GM23338 (cell line): ENCODE measurements around the gene C15orf40. TPM values are rescaled to one million over a fixed set of nuclear protein-coding genes. Genes with fewer than 3 reads are reported as not detected.

ENCODE experiments used
- ATAC-seq: fragments of 200-7000 bp; cut with Tn5 transposase; 3 replicates; pipeline ENCODE4 v1.9.1; 2020
- DNase-seq: peaks from one replicate; pipeline ENCODE4 v3.0.0-alpha.2; 2015; ENCODE audit warnings: low spot score
- H2AFZ ChIP-seq: fragments of 200-600 bp; sonication (generic); 2 replicates; pipeline ENCODE4 v1.8.0; 2016; ENCODE audit warnings: antibody characterized with exemption, mild to moderate bottlenecking, moderate library complexity
- H3F3A ChIP-seq: fragments of 200-600 bp; sonication (generic); replicated peaks from 2 replicates; pipeline ENCODE4 v1.8.0; 2017; ENCODE audit warnings: antibody characterized with exemption, mixed run types, low read depth
- H3K27ac ChIP-seq: fragments of 200-600 bp; sonication (generic); 2 replicates; pipeline ENCODE4 v1.6.1; 2016; ENCODE audit warnings: low read depth
- H3K27me3 ChIP-seq: fragments of 200-600 bp; sonication (generic); 2 replicates; pipeline ENCODE4 v1.8.0; 2016; ENCODE audit warnings: mild to moderate bottlenecking, mixed run types, moderate library complexity; ENCODE audit not compliant: insufficient read depth
- H3K36me3 ChIP-seq: fragments of 200-600 bp; sonication (generic); 2 replicates; pipeline ENCODE4 v1.8.0; 2016; ENCODE audit warnings: mild to moderate bottlenecking; ENCODE audit not compliant: insufficient read depth
- H3K4me1 ChIP-seq: fragments of 200-600 bp; sonication (generic); 2 replicates; pipeline ENCODE4 v1.8.0; 2016; ENCODE audit warnings: mild to moderate bottlenecking, moderate library complexity; ENCODE audit not compliant: insufficient read depth
- H3K4me2 ChIP-seq: fragments of 200-600 bp; sonication (generic); 2 replicates; pipeline ENCODE4 v1.7.1; 2017; ENCODE audit warnings: mixed run types
- H3K4me3 ChIP-seq: fragments of 200-600 bp; sonication (generic); 2 replicates; pipeline ENCODE4 v1.6.1; 2016; ENCODE audit warnings: mixed run types
- H3K79me2 ChIP-seq: fragments of 200-600 bp; sonication (generic); replicated peaks from 2 replicates; pipeline ENCODE4 v1.8.0; 2017; ENCODE audit warnings: mild to moderate bottlenecking; ENCODE audit not compliant: insufficient read depth
- H3K9me2 ChIP-seq: fragments of 200-600 bp; sonication (generic); 2 replicates; pipeline ENCODE4 v1.8.0; 2017; ENCODE audit not compliant: insufficient read depth
- H4K20me1 ChIP-seq: fragments of 200-600 bp; sonication (generic); replicated peaks from 2 replicates; pipeline ENCODE4 v1.8.0; 2017; ENCODE audit warnings: mild to moderate bottlenecking; ENCODE audit not compliant: insufficient read depth
- H3K27ac Mint-ChIP-seq: 2 replicates; pipeline ENCODE4 v1.8.0; 2020; ENCODE audit warnings: inconsistent platforms, mild to moderate bottlenecking, moderate library complexity, mixed read lengths
- H3K27me3 Mint-ChIP-seq: 3 replicates; pipeline ENCODE4 v1.8.0; 2022; ENCODE audit warnings: low read depth, mild to moderate bottlenecking, moderate library complexity, mixed read lengths, inconsistent platforms; ENCODE audit not compliant: insufficient read depth, poor library complexity
- H3K36me3 Mint-ChIP-seq: 3 replicates; pipeline ENCODE4 v1.8.0; 2021; ENCODE audit warnings: low read depth, mild to moderate bottlenecking, inconsistent platforms, moderate library complexity, mixed read lengths
- H3K4me1 Mint-ChIP-seq: 3 replicates; pipeline ENCODE4 v1.8.0; 2020; ENCODE audit warnings: mild to moderate bottlenecking, inconsistent platforms, mixed read lengths
- H3K4me3 Mint-ChIP-seq: 3 replicates; pipeline ENCODE4 v1.8.0; 2021; ENCODE audit warnings: moderate library complexity, mild to moderate bottlenecking, inconsistent platforms, mixed read lengths
- H3K9me3 Mint-ChIP-seq: 3 replicates; pipeline ENCODE4 v1.8.0; 2020; ENCODE audit warnings: moderate library complexity, mild to moderate bottlenecking, inconsistent platforms, mixed read lengths
- CREB1 ChIP-seq: fragments of 250-450 bp; sonication (Bioruptor Pico); IDR thresholded peaks from 2 replicates; pipeline ENCODE4 v1.5.0; 2020; ENCODE audit warnings: low read depth, mild to moderate bottlenecking, moderate library complexity
- NANOG ChIP-seq: IDR thresholded peaks from 2 replicates; pipeline ENCODE4 v1.6.1; 2016; ENCODE audit warnings: antibody characterized with exemption, borderline replicate concordance
- POLR2AphosphoS5 ChIP-seq: IDR thresholded peaks from 2 replicates; pipeline ENCODE4 v1.6.1; 2016; ENCODE audit warnings: antibody characterized with exemption, low read depth
- ZNF114 ChIP-seq: fragments of 250-450 bp; sonication (Bioruptor Pico); IDR thresholded peaks from 2 replicates; pipeline ENCODE4 v1.5.0; 2020; ENCODE audit warnings: mild to moderate bottlenecking, moderate library complexity
- ZNF331 ChIP-seq: fragments of 250-450 bp; sonication (Bioruptor Pico); IDR thresholded peaks from 2 replicates; pipeline ENCODE4 v1.5.0; 2020; ENCODE audit warnings: low read depth, mild to moderate bottlenecking, moderate library complexity
- polyA plus RNA-seq: library from polyadenylated mRNA; unstranded; fragments of >200 nt; fragmentation: Nextera tagmentation; extraction: Ambion mirVana; gene quantifications from 2 replicates; pipeline ENCODE4 v1.2.1, GENCODE V29; 2016
- total RNA-seq: library from RNA; depleted of rRNA; stranded (reverse); fragments of >200 nt; shearing (Covaris generic); gene quantifications from 2 replicates; pipeline ENCODE4 v1.2.3, GENCODE V29; 2014
- TF ChIP-seq, protein P1 (sequence below): fragments of 250-450 bp; sonication (Bioruptor Pico); IDR thresholded peaks from 2 replicates; pipeline ENCODE4 v1.5.0; 2020; ENCODE audit warnings: mild to moderate bottlenecking, moderate library complexity
- TF ChIP-seq, protein P2 (sequence below): IDR thresholded peaks from one replicate; pipeline ENCODE4 v1.6.1; 2018; ENCODE audit warnings: antibody characterized with exemption; ENCODE audit not compliant: unreplicated experiment
- TF ChIP-seq, protein P3 (sequence below): IDR thresholded peaks from 2 replicates; pipeline ENCODE4 v1.6.1; 2016; ENCODE audit warnings: antibody characterized with exemption

C15orf40 gene
- total and polyA plus RNA-seq, 2 experiments from 2014 or later: 7.3 to 26.3 TPM

DNA sequence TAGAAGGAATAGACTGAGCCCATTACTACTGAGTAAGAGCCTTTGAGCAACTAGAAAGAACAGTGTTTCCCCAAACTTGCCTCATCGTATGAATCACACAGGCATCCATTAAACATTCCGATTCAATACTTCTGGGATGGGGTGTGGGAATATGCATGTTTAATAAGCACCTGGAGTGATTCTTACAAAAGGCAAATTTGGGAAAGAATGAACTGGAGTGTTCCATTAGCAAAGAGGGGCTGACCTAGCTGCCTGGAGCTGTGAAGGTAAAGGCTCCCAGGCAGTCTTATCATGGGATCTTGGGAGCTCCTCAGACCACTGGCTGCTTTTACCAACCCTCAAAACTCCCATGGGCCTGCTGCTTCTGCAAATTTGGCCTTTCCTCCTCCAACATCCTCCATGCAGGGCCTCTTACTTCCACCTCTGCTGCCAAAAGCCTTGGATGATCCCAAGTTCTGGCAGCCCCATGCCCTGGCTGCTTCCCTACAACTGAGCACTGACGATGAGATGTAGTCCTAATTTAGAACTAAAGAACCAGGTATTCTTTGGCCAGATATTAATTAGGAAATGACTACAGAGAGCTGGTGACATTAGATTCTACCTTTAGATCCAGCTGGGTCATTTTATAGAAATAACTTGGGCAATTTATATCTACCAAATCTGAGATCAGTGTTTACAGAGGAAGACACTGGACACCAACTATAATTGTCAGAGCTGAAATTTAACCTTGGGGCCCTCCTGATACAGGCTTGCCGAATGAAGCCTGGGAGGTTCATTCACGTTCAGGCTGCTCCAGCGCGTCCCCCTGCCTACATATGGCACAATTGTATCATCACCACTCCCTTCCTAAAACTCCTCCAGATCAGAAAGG lies 47.7 kb downstream of the C15orf40 start:
- Histone ChIP-seq H3K36me3 (no peaks in the 10 kb centered on the region), H3K9me2 (no peaks in the 10 kb centered on the region), H3K4me3 (no peak overlapping the region), H3K4me2 (peak overlapping the region; percentile 62), H3K79me2 (no peaks in the 10 kb centered on the region), H3K27ac (peak overlapping the region; percentile 27), H3F3A (no peaks in the 10 kb centered on the region), H2AFZ (peak overlapping the region; percentile 50; the same call in 1 of the 2 replicates), H3K27me3 (no peaks in the 10 kb centered on the region), H3K4me1 (peaks cover 11% of the 10 kb centered on the region), H4K20me1 (no peaks in the 10 kb centered on the region)
- H3K9me3 Mint-ChIP-seq: no peaks in the 10 kb centered on the region
- TF ChIP-seq NANOG: no peak
- TF ChIP-seq, protein P1, sequence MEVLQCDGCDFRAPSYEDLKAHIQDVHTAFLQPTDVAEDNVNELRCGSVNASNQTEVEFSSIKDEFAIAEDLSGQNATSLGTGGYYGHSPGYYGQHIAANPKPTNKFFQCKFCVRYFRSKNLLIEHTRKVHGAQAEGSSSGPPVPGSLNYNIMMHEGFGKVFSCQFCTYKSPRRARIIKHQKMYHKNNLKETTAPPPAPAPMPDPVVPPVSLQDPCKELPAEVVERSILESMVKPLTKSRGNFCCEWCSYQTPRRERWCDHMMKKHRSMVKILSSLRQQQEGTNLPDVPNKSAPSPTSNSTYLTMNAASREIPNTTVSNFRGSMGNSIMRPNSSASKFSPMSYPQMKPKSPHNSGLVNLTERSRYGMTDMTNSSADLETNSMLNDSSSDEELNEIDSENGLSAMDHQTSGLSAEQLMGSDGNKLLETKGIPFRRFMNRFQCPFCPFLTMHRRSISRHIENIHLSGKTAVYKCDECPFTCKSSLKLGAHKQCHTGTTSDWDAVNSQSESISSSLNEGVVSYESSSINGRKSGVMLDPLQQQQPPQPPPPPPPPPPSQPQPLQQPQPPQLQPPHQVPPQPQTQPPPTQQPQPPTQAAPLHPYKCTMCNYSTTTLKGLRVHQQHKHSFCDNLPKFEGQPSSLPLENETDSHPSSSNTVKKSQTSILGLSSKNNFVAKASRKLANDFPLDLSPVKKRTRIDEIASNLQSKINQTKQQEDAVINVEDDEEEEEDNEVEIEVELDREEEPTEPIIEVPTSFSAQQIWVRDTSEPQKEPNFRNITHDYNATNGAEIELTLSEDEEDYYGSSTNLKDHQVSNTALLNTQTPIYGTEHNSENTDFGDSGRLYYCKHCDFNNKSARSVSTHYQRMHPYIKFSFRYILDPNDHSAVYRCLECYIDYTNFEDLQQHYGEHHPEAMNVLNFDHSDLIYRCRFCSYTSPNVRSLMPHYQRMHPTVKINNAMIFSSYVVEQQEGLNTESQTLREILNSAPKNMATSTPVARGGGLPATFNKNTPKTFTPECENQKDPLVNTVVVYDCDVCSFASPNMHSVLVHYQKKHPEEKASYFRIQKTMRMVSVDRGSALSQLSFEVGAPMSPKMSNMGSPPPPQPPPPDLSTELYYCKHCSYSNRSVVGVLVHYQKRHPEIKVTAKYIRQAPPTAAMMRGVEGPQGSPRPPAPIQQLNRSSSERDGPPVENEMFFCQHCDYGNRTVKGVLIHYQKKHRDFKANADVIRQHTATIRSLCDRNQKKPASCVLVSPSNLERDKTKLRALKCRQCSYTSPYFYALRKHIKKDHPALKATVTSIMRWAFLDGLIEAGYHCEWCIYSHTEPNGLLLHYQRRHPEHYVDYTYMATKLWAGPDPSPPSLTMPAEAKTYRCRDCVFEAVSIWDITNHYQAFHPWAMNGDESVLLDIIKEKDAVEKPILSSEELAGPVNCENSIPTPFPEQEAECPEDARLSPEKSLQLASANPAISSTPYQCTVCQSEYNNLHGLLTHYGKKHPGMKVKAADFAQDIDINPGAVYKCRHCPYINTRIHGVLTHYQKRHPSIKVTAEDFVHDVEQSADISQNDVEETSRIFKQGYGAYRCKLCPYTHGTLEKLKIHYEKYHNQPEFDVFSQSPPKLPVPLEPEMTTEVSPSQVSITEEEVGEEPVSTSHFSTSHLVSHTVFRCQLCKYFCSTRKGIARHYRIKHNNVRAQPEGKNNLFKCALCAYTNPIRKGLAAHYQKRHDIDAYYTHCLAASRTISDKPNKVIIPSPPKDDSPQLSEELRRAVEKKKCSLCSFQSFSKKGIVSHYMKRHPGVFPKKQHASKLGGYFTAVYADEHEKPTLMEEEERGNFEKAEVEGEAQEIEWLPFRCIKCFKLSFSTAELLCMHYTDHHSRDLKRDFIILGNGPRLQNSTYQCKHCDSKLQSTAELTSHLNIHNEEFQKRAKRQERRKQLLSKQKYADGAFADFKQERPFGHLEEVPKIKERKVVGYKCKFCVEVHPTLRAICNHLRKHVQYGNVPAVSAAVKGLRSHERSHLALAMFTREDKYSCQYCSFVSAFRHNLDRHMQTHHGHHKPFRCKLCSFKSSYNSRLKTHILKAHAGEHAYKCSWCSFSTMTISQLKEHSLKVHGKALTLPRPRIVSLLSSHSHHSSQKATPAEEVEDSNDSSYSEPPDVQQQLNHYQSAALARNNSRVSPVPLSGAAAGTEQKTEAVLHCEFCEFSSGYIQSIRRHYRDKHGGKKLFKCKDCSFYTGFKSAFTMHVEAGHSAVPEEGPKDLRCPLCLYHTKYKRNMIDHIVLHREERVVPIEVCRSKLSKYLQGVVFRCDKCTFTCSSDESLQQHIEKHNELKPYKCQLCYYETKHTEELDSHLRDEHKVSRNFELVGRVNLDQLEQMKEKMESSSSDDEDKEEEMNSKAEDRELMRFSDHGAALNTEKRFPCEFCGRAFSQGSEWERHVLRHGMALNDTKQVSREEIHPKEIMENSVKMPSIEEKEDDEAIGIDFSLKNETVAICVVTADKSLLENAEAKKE (CRISPR knock-in tag): peak; percentile 52; the same call in 1 of the 2 replicates
- H3K4me1 Mint-ChIP-seq: peaks cover 18% of the 10 kb centered on the region
- DNase-seq: peak; percentile 19
- peak overlapping the region; percentile 14; the same call in 1 of the 3 replicates for H3K4me3 Mint-ChIP-seq
- H3K27ac Mint-ChIP-seq: peak overlapping the region; percentile 93
- H3K36me3 Mint-ChIP-seq: no peaks in the 10 kb centered on the region
- ATAC-seq: peak; percentile 80
- H3K27me3 Mint-ChIP-seq: peaks cover 8% of the 10 kb centered on the region

DNA sequence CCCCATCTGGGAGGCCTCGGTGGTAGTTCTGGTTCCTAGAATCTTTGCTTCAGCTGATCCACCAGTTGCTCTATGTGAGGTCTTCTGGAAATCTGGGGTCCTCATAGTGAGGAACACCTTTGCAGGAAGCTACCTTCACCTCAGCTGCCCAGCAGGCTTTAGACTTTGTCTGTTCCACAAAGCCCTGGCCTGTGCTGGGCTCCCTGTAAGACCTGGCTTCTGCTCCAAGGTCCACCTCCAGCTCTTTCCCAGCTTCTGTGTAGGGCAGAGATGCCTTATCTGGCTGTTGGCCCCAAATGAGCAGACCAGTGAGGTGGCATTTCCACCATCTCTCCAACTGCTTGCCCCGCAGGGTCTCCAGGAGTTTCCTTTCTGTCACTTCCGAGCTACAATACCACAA lies 50.7 kb downstream of the C15orf40 start:
- ATAC-seq: no peak
- H3K4me3 Mint-ChIP-seq: no peak overlapping the region
- TF ChIP-seq CREB1 (CRISPR knock-in tag) (no peak), ZNF114 (no peak), ZNF331 (no peak), POLR2AphosphoS5 (no peak)
- TF ChIP-seq, protein P2, sequence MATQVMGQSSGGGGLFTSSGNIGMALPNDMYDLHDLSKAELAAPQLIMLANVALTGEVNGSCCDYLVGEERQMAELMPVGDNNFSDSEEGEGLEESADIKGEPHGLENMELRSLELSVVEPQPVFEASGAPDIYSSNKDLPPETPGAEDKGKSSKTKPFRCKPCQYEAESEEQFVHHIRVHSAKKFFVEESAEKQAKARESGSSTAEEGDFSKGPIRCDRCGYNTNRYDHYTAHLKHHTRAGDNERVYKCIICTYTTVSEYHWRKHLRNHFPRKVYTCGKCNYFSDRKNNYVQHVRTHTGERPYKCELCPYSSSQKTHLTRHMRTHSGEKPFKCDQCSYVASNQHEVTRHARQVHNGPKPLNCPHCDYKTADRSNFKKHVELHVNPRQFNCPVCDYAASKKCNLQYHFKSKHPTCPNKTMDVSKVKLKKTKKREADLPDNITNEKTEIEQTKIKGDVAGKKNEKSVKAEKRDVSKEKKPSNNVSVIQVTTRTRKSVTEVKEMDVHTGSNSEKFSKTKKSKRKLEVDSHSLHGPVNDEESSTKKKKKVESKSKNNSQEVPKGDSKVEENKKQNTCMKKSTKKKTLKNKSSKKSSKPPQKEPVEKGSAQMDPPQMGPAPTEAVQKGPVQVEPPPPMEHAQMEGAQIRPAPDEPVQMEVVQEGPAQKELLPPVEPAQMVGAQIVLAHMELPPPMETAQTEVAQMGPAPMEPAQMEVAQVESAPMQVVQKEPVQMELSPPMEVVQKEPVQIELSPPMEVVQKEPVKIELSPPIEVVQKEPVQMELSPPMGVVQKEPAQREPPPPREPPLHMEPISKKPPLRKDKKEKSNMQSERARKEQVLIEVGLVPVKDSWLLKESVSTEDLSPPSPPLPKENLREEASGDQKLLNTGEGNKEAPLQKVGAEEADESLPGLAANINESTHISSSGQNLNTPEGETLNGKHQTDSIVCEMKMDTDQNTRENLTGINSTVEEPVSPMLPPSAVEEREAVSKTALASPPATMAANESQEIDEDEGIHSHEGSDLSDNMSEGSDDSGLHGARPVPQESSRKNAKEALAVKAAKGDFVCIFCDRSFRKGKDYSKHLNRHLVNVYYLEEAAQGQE: no peak
- TF ChIP-seq, protein P3, sequence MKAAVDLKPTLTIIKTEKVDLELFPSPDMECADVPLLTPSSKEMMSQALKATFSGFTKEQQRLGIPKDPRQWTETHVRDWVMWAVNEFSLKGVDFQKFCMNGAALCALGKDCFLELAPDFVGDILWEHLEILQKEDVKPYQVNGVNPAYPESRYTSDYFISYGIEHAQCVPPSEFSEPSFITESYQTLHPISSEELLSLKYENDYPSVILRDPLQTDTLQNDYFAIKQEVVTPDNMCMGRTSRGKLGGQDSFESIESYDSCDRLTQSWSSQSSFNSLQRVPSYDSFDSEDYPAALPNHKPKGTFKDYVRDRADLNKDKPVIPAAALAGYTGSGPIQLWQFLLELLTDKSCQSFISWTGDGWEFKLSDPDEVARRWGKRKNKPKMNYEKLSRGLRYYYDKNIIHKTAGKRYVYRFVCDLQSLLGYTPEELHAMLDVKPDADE: no peak

More for the DNA sequence above, 50.7 kb downstream of the C15orf40 start:
- no peak overlapping the region for H3K4me3 ChIP-seq
- H4K20me1 ChIP-seq: no peaks in the 10 kb centered on the region
- DNase-seq: no peak
- H3K4me1 ChIP-seq: peaks cover 11% of the 10 kb centered on the region
- no peaks in the 10 kb centered on the region for H3K27me3 ChIP-seq
- H3K27ac ChIP-seq: no peak overlapping the region
- H3K36me3 Mint-ChIP-seq: no peaks in the 10 kb centered on the region
- H3K79me2 ChIP-seq: no peaks in the 10 kb centered on the region
- H3K9me3 Mint-ChIP-seq: no peaks in the 10 kb centered on the region
- H3K4me2 ChIP-seq: no peak overlapping the region
- H3K27me3 Mint-ChIP-seq: peaks cover 6% of the 10 kb centered on the region
- H3F3A ChIP-seq: no peaks in the 10 kb centered on the region
- H3K9me2 ChIP-seq: no peaks in the 10 kb centered on the region
- peaks cover 18% of the 10 kb centered on the region for H3K4me1 Mint-ChIP-seq
- H3K36me3 ChIP-seq: no peaks in the 10 kb centered on the region
- H2AFZ ChIP-seq: no peak overlapping the region
- H3K27ac Mint-ChIP-seq: no peak overlapping the region
